Ovary (tissue), 9 donors: Measurements from ENCODE around the gene CLEC2B. TPM values are rescaled to one million over a fixed set of nuclear protein-coding genes. Genes with fewer than 3 reads are reported as not detected.

Source experiments
- DNase-seq, 5 donors: peaks; one replicate each; pipeline ENCODE4 v3.0.0-alpha.2; 2019 to 2020
- H3K27ac ChIP-seq, 2 donors: fragments of 200-600 bp; one replicate each; pipeline versions ENCODE4 v1.5.1 to v1.8.0; 2019 to 2022
- H3K27me3 ChIP-seq: fragments of 200-600 bp; one replicate; pipeline ENCODE4 v1.8.0; 2022
- H3K36me3 ChIP-seq: fragments of 200-600 bp; sonication (generic); one replicate; pipeline ENCODE4 v1.5.1; 2019
- H3K4me1 ChIP-seq: one replicate; pipeline ENCODE4 v1.8.1; 2013; ENCODE audit warnings: mild to moderate bottlenecking, moderate library complexity; ENCODE audit not compliant: insufficient read depth
- H3K4me3 ChIP-seq: fragments of 200-600 bp; sonication (generic); one replicate; pipeline ENCODE4 v1.5.1; 2017
- H3K9me3 ChIP-seq, 2 donors: fragments of 200-600 bp in 1 of 2; sonication (generic) in 1 of 2; one replicate each; pipeline versions ENCODE4 v1.5.1 to v1.8.1; 2013 to 2019; ENCODE audit warnings: mild to moderate bottlenecking in 1 of 2, moderate library complexity in 1 of 2
- CTCF ChIP-seq, 3 donors: fragments of 450-650 bp in 2 of 3; fragments of 200-600 bp in 1 of 3; IDR thresholded peaks; one replicate each; pipeline versions ENCODE4 v1.5.1 to v1.8.0; 2016 to 2022; ENCODE audit warnings: antibody characterized with exemption in 3 of 3, mild to moderate bottlenecking in 1 of 3
- EP300 ChIP-seq: sonication (generic); formaldehyde crosslinking; IDR thresholded peaks from one replicate; pipeline ENCODE4 v1.6.1; 2017; ENCODE audit warnings: antibody characterized with exemption
- POLR2A ChIP-seq: fragments of 450-650 bp; IDR thresholded peaks from one replicate; pipeline ENCODE4 v1.6.1; 2017; ENCODE audit warnings: antibody characterized with exemption, mild to moderate bottlenecking, moderate library complexity
- WGBS, 3 donors: extraction: QIAGEN DNeasy Blood & Tissue Kit in 1 of 3; methylation state at CpG; one replicate each; pipeline versions ENCODE4 v1.1.5 to v1.1.7; 2013 to 2017; 5-methylcytosine and 5-hydroxymethylcytosine counted together
- intact Hi-C, 4 donors: fragments of 100-400 bp; cut with DNase I; formaldehyde crosslinking; loops; one replicate each; pipeline versions ENCODE4 v1.11.0 to v1.15.1; 2022 to 2023
- polyA plus RNA-seq, 2 donors: library from polyadenylated mRNA; stranded (reverse); fragments of 200-250 nt in 1 of 2; fragments of 350-450 nt in 1 of 2; fragmentation: Illumina TruSeq in 1 of 2; extraction: RNeasy Lipid Tissue Mini Kit (QIAGEN cat#74804) in 1 of 2; gene quantifications; one replicate each; pipeline ENCODE4 v1.2.3, GENCODE V29; 2013 to 2014
- total RNA-seq, 7 donors: library from RNA; depleted of rRNA in 2 of 7; stranded (reverse); fragments of >200 nt in 2 of 7; fragmentation: NEBNext Ultra II Directional in 3 of 7; extraction: Animal tissue kit (Norgen Biotek cat#: 25700) in 3 of 7; gene quantifications; one replicate each; pipeline versions ENCODE4 v1.1.0 to v1.2.4, GENCODE V29; 2016 to 2023
- donor health status: DM: no; HTN: no; CAD: no; lungs with moderate emphysema.
- donor health status: DM: no; HTN: no; CAD: no.
- donor health status: Bipolar disorder and iron deficiency.
- donor health status: DM: yes; HTN: yes; CAD: no.
- donor health status: DM: no; HTN: no; CAD: no.
- donor health status: DM: yes; HTN: yes; CAD: no.

The CLEC2B gene
- total and polyA plus RNA-seq, 9 donors: 16.4 to 60.4 (median 27.1) TPM

- no peaks in the 10 kb centered on the region for H3K4me1 ChIP-seq
- WGBS, 3 donors: 79 to 88% (median 87%) methylated on average over 4 of the region's 4 CpGs
- H3K36me3 ChIP-seq: no peaks in the 10 kb centered on the region
- no peak for DNase-seq
- H3K4me3 ChIP-seq: no peak overlapping the region
- intact Hi-C loops: loop anchor here in 1 of 4 donors (10.0 kb wide), 1 partner anchor 154 kb away; no protein-coding TSS in a partner anchor
- no peaks in the 10 kb centered on the region for H3K27me3 ChIP-seq
- peaks cover 0 to 4% of the 10 kb centered on the region in 2 donors for H3K9me3 ChIP-seq
- no peak overlapping the region for H3K27ac ChIP-seq
- TF ChIP-seq CTCF (IDR thresholded peaks at IDR 0.05): no peak
- TF ChIP-seq EP300: no peak
- TF ChIP-seq POLR2A: no peak
Measured at GRCh38 chr12:9908350-9908749, 39.2 kb upstream of the CLEC2B start.

- TF ChIP-seq CTCF (IDR thresholded peaks at IDR 0.05) (no peak), EP300 (no peak), POLR2A (no peak)
- no peaks in the 10 kb centered on the region for H3K27me3 ChIP-seq
- no peaks in the 10 kb centered on the region for H3K4me1 ChIP-seq
- H3K27ac ChIP-seq: no peak overlapping the region
- WGBS, 3 donors: 81 to 87% (median 86%) methylated on average over 7 of the region's 7 CpGs
- no peak for DNase-seq
- H3K9me3 ChIP-seq: peaks cover 0 to 4% of the 10 kb centered on the region in 2 donors
- intact Hi-C loops: loop anchor here in 1 of 4 donors (10.0 kb wide), 1 partner anchor 153 kb away; no protein-coding TSS in a partner anchor
- H3K36me3 ChIP-seq: no peaks in the 10 kb centered on the region
- no peak overlapping the region for H3K4me3 ChIP-seq
Measured at GRCh38 chr12:9907769-9908168, 38.6 kb upstream of the CLEC2B start.

- WGBS, 3 donors: 86 to 93% (median 88%) methylated on average over 2 of the region's 2 CpGs
- Histone ChIP-seq H3K9me3 (peaks cover 0 to 4% of the 10 kb centered on the region in 2 donors), H3K4me1 (no peaks in the 10 kb centered on the region), H3K36me3 (no peaks in the 10 kb centered on the region), H3K4me3 (no peak overlapping the region), H3K27me3 (no peaks in the 10 kb centered on the region), H3K27ac (no peak overlapping the region)
- TF ChIP-seq CTCF (IDR thresholded peaks at IDR 0.05) (no peak), EP300 (no peak), POLR2A (no peak)
- intact Hi-C loops: loop anchor here in 1 of 4 donors (10.0 kb wide), 1 partner anchor 152 kb away; no protein-coding TSS in a partner anchor
- no peak for DNase-seq
Measured at GRCh38 chr12:9906873-9907272, 37.7 kb upstream of the CLEC2B start.

GRCh38 chr12:9902539-9903228 lies 33.5 kb upstream of the CLEC2B start:
- Histone ChIP-seq H3K9me3 (no peaks in the 10 kb centered on the region), H3K27me3 (no peaks in the 10 kb centered on the region), H3K36me3 (no peaks in the 10 kb centered on the region), H3K27ac (no peak overlapping the region), H3K4me1 (no peaks in the 10 kb centered on the region), H3K4me3 (no peak overlapping the region)
- 78 to 93% (median 92%) methylated on average over 7 of the region's 7 CpGs for whole genome bisulfite sequencing, 3 donors
- DNase-seq: no peak
- TF ChIP-seq POLR2A (no peak), CTCF (IDR thresholded peaks at IDR 0.05) (no peak), EP300 (no peak)
- intact Hi-C loops: loop anchor here in 1 of 4 donors (10.0 kb wide), 1 partner anchor 148 kb away; no protein-coding TSS in a partner anchor
